Mucosa of rectum (tissue), 2 donors: ENCODE measurements around the gene MYO5B.
"Not testable (repeated sequence)": the region's sequence is repeated elsewhere in the genome, so short reads cannot be mapped to it uniquely, and the experiment has no call there.

Experiments
- H3K27ac ChIP-seq, 2 donors: one replicate each; pipeline ENCODE4 v1.7.0; 2013; ENCODE audit warnings: inconsistent platforms in 2 of 2, low read depth in 2 of 2, low read length in 2 of 2
- H3K27me3 ChIP-seq, 2 donors: one replicate each; pipeline ENCODE4 v1.7.0; 2013; ENCODE audit warnings: low read length in 2 of 2; ENCODE audit not compliant: control insufficient read depth in 2 of 2, insufficient read depth in 2 of 2
- H3K36me3 ChIP-seq, 2 donors: one replicate each; pipeline ENCODE4 v1.7.0; 2013; ENCODE audit warnings: low read length in 2 of 2; ENCODE audit not compliant: control insufficient read depth in 2 of 2, insufficient read depth in 2 of 2
- H3K4me1 ChIP-seq, 2 donors: one replicate each; pipeline ENCODE4 v1.7.0; 2013; ENCODE audit warnings: low read length in 2 of 2, mild to moderate bottlenecking in 1 of 2; ENCODE audit not compliant: control insufficient read depth in 2 of 2, insufficient read depth in 2 of 2
- H3K4me3 ChIP-seq, 2 donors: one replicate each; pipeline ENCODE4 v1.7.0; 2013; ENCODE audit warnings: low read length in 2 of 2
- H3K9ac ChIP-seq, 2 donors: one replicate each; pipeline ENCODE4 v1.7.0; 2013; ENCODE audit warnings: low read length in 2 of 2, low read depth in 1 of 2, mild to moderate bottlenecking in 1 of 2
- H3K9me3 ChIP-seq, 2 donors: one replicate each; pipeline ENCODE4 v1.7.0; 2013; ENCODE audit warnings: low read length in 2 of 2; ENCODE audit not compliant: control insufficient read depth in 2 of 2
- donor health status: healthy.
- donor health status: Normal muscosa, but diverticular disease.

Gene MYO5B

GRCh38 chr18:50194631-50195532 lies at the start of gene MYO5B:
Gene MYO5B (minus strand): TSS chr18:50195147. CDS start chr18:50194793, 354 bp downstream.
- Histone ChIP-seq H3K27ac (peak within 1 kb of the TSS; percentile 89 to 91), H3K9me3 (no peaks in the 10 kb centered on the region), H3K27me3 (peaks cover 5 to 8% of the 10 kb centered on the region in 2 donors), H3K9ac (peak within 1 kb of the TSS; percentile 86 to 93), H3K36me3 (no peaks in the 10 kb centered on the region), H3K4me1 (peaks cover 6 to 18% of the 10 kb centered on the region in 2 donors), H3K4me3 (peak within 1 kb of the TSS; percentile 82 to 84)

- not testable (repeated sequence) for H3K36me3 ChIP-seq, H3K4me3 ChIP-seq, H3K27ac ChIP-seq, H3K4me1 ChIP-seq, H3K9ac ChIP-seq, H3K27me3 ChIP-seq, H3K9me3 ChIP-seq
Observed at GRCh38 chr18:50241768-50242167, 46.8 kb upstream of the MYO5B start.

- Histone ChIP-seq H3K9me3 (peaks cover 2 to 8% of the 10 kb centered on the region in 2 donors), H3K4me3 (peak overlapping the region in 1 of 2 donors; percentile 30), H3K36me3 (no peaks in the 10 kb centered on the region), H3K9ac (no peak overlapping the region), H3K4me1 (no peaks in the 10 kb centered on the region), H3K27me3 (no peaks in the 10 kb centered on the region), H3K27ac (peak overlapping the region in 1 of 2 donors; percentile 42)
Observed at GRCh38 chr18:50240080-50240563, 45.2 kb upstream of the MYO5B start.

GRCh38 chr18:50232419-50232818 lies 37.5 kb upstream of the MYO5B start:
- Histone ChIP-seq H3K9ac (no peak overlapping the region), H3K27ac (no peak overlapping the region), H3K4me1 (no peaks in the 10 kb centered on the region), H3K4me3 (no peak overlapping the region), H3K9me3 (no peaks in the 10 kb centered on the region), H3K36me3 (no peaks in the 10 kb centered on the region), H3K27me3 (peaks cover 0 to 2% of the 10 kb centered on the region in 2 donors)

GRCh38 chr18:50231621-50232020 lies 36.7 kb upstream of the MYO5B start:
- no peak overlapping the region for H3K27ac ChIP-seq
- no peaks in the 10 kb centered on the region for H3K9me3 ChIP-seq
- H3K4me1 ChIP-seq: no peaks in the 10 kb centered on the region
- peaks cover 0 to 2% of the 10 kb centered on the region in 2 donors for H3K27me3 ChIP-seq
- no peak overlapping the region for H3K9ac ChIP-seq
- H3K4me3 ChIP-seq: no peak overlapping the region
- H3K36me3 ChIP-seq: no peaks in the 10 kb centered on the region

- not testable (repeated sequence) for H3K9me3 ChIP-seq, H3K27ac ChIP-seq, H3K27me3 ChIP-seq, H3K4me3 ChIP-seq, H3K9ac ChIP-seq, H3K36me3 ChIP-seq, H3K4me1 ChIP-seq
Observed at GRCh38 chr18:50220249-50220648, 25.3 kb upstream of the MYO5B start.

GRCh38 chr18:50218432-50219197 lies 23.7 kb upstream of the MYO5B start:
- H3K9me3 ChIP-seq: no peaks in the 10 kb centered on the region
- no peaks in the 10 kb centered on the region for H3K36me3 ChIP-seq
- peaks cover 0 to 7% of the 10 kb centered on the region in 2 donors for H3K27me3 ChIP-seq
- H3K4me3 ChIP-seq: no peak overlapping the region
- no peaks in the 10 kb centered on the region for H3K4me1 ChIP-seq
- no peak overlapping the region for H3K27ac ChIP-seq
- H3K9ac ChIP-seq: no peak overlapping the region

- Histone ChIP-seq H3K27ac (no peak overlapping the region), H3K4me3 (no peak overlapping the region), H3K9ac (no peak overlapping the region), H3K4me1 (no peaks in the 10 kb centered on the region), H3K36me3 (no peaks in the 10 kb centered on the region), H3K27me3 (no peaks in the 10 kb centered on the region), H3K9me3 (no peaks in the 10 kb centered on the region)
Observed at GRCh38 chr18:50209311-50209710, 14.4 kb upstream of the MYO5B start.

- Histone ChIP-seq H3K4me1 (no peaks in the 10 kb centered on the region), H3K36me3 (no peaks in the 10 kb centered on the region), H3K9ac (no peak overlapping the region), H3K27ac (no peak overlapping the region), H3K9me3 (no peaks in the 10 kb centered on the region), H3K27me3 (peaks cover 0 to 5% of the 10 kb centered on the region in 2 donors), H3K4me3 (no peak overlapping the region)
Observed at GRCh38 chr18:50207722-50208121, 12.8 kb upstream of the MYO5B start.
